Peyer's patch (tissue), 4 donors: ENCODE measurements around the gene SIRPA. TPM values are rescaled to one million over a fixed set of nuclear protein-coding genes. Genes with fewer than 3 reads are reported as not detected.

Experiments used
- DNase-seq, 3 donors: peaks; one replicate each; pipeline ENCODE4 v3.0.0-alpha.2; 2017 to 2019
- H3K27ac ChIP-seq, 4 donors: fragments of 200-600 bp; sonication (generic); one replicate each; pipeline ENCODE4 v1.5.1; 2016 to 2019
- H3K27me3 ChIP-seq, 2 donors: fragments of 200-600 bp; sonication (generic); one replicate each; pipeline ENCODE4 v1.5.1; 2019
- H3K36me3 ChIP-seq, 3 donors: fragments of 200-600 bp; sonication (generic); one replicate each; pipeline ENCODE4 v1.5.1; 2016 to 2019
- H3K4me1 ChIP-seq, 4 donors: fragments of 200-600 bp; sonication (generic); one replicate each; pipeline ENCODE4 v1.5.1; 2016 to 2019
- H3K4me3 ChIP-seq, 4 donors: fragments of 200-600 bp; sonication (generic); 1 replicate in 3 of 4; 2 replicates in 1 of 4; pipeline ENCODE4 v1.5.1; 2016 to 2019; ENCODE audit warnings: mild to moderate bottlenecking in 1 of 4
- H3K9me3 ChIP-seq, 4 donors: fragments of 200-600 bp; sonication (generic); one replicate each; pipeline ENCODE4 v1.5.1; 2016 to 2019; ENCODE audit warnings: mild to moderate bottlenecking in 1 of 4
- CTCF ChIP-seq, 6 experiments: fragments of 450-650 bp in 4 of 6; fragments of 200-600 bp in 2 of 6; sonication (generic) in 1 of 6; IDR thresholded peaks; one replicate each; pipeline ENCODE4 v1.5.1; 2017 to 2019; ENCODE audit warnings: antibody characterized with exemption in 6 of 6, mild to moderate bottlenecking in 3 of 6, moderate library complexity in 1 of 6
- POLR2A ChIP-seq, 2 donors: fragments of 450-650 bp; IDR thresholded peaks; one replicate each; pipeline ENCODE4 v1.5.1; 2017; ENCODE audit warnings: antibody characterized with exemption in 2 of 2, mild to moderate bottlenecking in 2 of 2, moderate library complexity in 2 of 2
- total RNA-seq, 4 donors: library from RNA; depleted of rRNA; stranded (reverse); fragments of >200 nt; gene quantifications; one replicate each; pipeline ENCODE4 v1.1.0, GENCODE V29; 2016

Gene SIRPA
- total RNA-seq, 4 donors from 2014 or later, result 18.2 to 38.2 (median 26.3) TPM

- no peaks in the 10 kb centered on the region for H3K9me3 ChIP-seq
- H3K4me3 ChIP-seq, result peak overlapping the region in 1 of 4 donors; percentile 29
- peak in 2 of 3 donors; percentile 83 to 89 for DNase-seq
- peak overlapping the region in 3 of 4 donors; percentile 18 to 95 (median 77) for H3K27ac ChIP-seq
- no peaks in the 10 kb centered on the region for H3K27me3 ChIP-seq
- no peaks in the 10 kb centered on the region for H3K36me3 ChIP-seq
- TF ChIP-seq CTCF (IDR thresholded peaks at IDR 0.05) (no peak), POLR2A (IDR thresholded peaks at IDR 0.05) (peak in 1 of 2 donors; percentile 27)
- peaks cover 0 to 27% (median 3%) of the 10 kb centered on the region in 4 donors for H3K4me1 ChIP-seq
Measured at GRCh38 chr20:1874450-1875182, 20.6 kb upstream of the SIRPA start.

- Histone ChIP-seq H3K36me3 (no peaks in the 10 kb centered on the region), H3K4me1 (peaks cover 0 to 27% (median 3%) of the 10 kb centered on the region in 4 donors), H3K27me3 (no peaks in the 10 kb centered on the region), H3K4me3 (no peak overlapping the region), H3K9me3 (no peaks in the 10 kb centered on the region), H3K27ac (peak overlapping the region in 3 of 4 donors; percentile 18 to 95 (median 77))
- DNase-seq, result no peak
- TF ChIP-seq CTCF (IDR thresholded peaks at IDR 0.05) (no peak), POLR2A (IDR thresholded peaks at IDR 0.05) (no peak)
Measured at GRCh38 chr20:1875183-1875554, 20.0 kb upstream of the SIRPA start.

GRCh38 chr20:1875762-1876161, 19.4 kb upstream of the SIRPA start:
- H3K4me1 ChIP-seq, result peaks cover 0 to 28% (median 3%) of the 10 kb centered on the region in 4 donors
- H3K9me3 ChIP-seq, result no peaks in the 10 kb centered on the region
- DNase-seq, result peak in 1 of 3 donors; percentile 31
- no peaks in the 10 kb centered on the region for H3K27me3 ChIP-seq
- H3K4me3 ChIP-seq, result no peak overlapping the region
- TF ChIP-seq CTCF (IDR thresholded peaks at IDR 0.05) (no peak), POLR2A (IDR thresholded peaks at IDR 0.05) (no peak)
- H3K27ac ChIP-seq, result peak overlapping the region in 2 of 4 donors; percentile 77 to 95
- H3K36me3 ChIP-seq, result no peaks in the 10 kb centered on the region

GRCh38 chr20:1876217-1876921, 18.8 kb upstream of the SIRPA start:
- Histone ChIP-seq H3K4me1 (peaks cover 0 to 34% (median 3%) of the 10 kb centered on the region in 4 donors), H3K36me3 (no peaks in the 10 kb centered on the region), H3K9me3 (no peaks in the 10 kb centered on the region), H3K4me3 (no peak overlapping the region), H3K27me3 (no peaks in the 10 kb centered on the region), H3K27ac (peak overlapping the region in 1 of 4 donors; percentile 95)
- DNase-seq, result peak in 1 of 3 donors; percentile 71
- no peak for TF ChIP-seq CTCF (IDR thresholded peaks at IDR 0.05)
- no peak for TF ChIP-seq POLR2A (IDR thresholded peaks at IDR 0.05)

- Histone ChIP-seq H3K27ac (no peak overlapping the region), H3K27me3 (no peaks in the 10 kb centered on the region), H3K36me3 (no peaks in the 10 kb centered on the region), H3K4me1 (peaks cover 0 to 41% (median 3%) of the 10 kb centered on the region in 4 donors), H3K4me3 (no peak overlapping the region), H3K9me3 (no peaks in the 10 kb centered on the region)
- TF ChIP-seq CTCF (IDR thresholded peaks at IDR 0.05) (no peak), POLR2A (IDR thresholded peaks at IDR 0.05) (no peak)
- DNase-seq, result peak in 1 of 3 donors; percentile 58
Measured at GRCh38 chr20:1876975-1877608, 18.1 kb upstream of the SIRPA start.
